GM23338 (cell line): ENCODE data around the gene FMN2. TPM values are rescaled to one million over a fixed set of nuclear protein-coding genes. Genes with fewer than 3 reads are reported as not detected.

ENCODE experiments used
- ATAC-seq: fragments of 200-7000 bp; cut with Tn5 transposase; 3 replicates; pipeline ENCODE4 v1.9.1; 2020
- DNase-seq: peaks from one replicate; pipeline ENCODE4 v3.0.0-alpha.2; 2015; ENCODE audit warnings: low spot score
- H2AFZ ChIP-seq: fragments of 200-600 bp; sonication (generic); 2 replicates; pipeline ENCODE4 v1.8.0; 2016; ENCODE audit warnings: antibody characterized with exemption, mild to moderate bottlenecking, moderate library complexity
- H3F3A ChIP-seq: fragments of 200-600 bp; sonication (generic); replicated peaks from 2 replicates; pipeline ENCODE4 v1.8.0; 2017; ENCODE audit warnings: antibody characterized with exemption, mixed run types, low read depth
- H3K27ac ChIP-seq: fragments of 200-600 bp; sonication (generic); 2 replicates; pipeline ENCODE4 v1.6.1; 2016; ENCODE audit warnings: low read depth
- H3K27me3 ChIP-seq: fragments of 200-600 bp; sonication (generic); 2 replicates; pipeline ENCODE4 v1.8.0; 2016; ENCODE audit warnings: mild to moderate bottlenecking, mixed run types, moderate library complexity; ENCODE audit not compliant: insufficient read depth
- H3K36me3 ChIP-seq: fragments of 200-600 bp; sonication (generic); 2 replicates; pipeline ENCODE4 v1.8.0; 2016; ENCODE audit warnings: mild to moderate bottlenecking; ENCODE audit not compliant: insufficient read depth
- H3K4me1 ChIP-seq: fragments of 200-600 bp; sonication (generic); 2 replicates; pipeline ENCODE4 v1.8.0; 2016; ENCODE audit warnings: mild to moderate bottlenecking, moderate library complexity; ENCODE audit not compliant: insufficient read depth
- H3K4me2 ChIP-seq: fragments of 200-600 bp; sonication (generic); 2 replicates; pipeline ENCODE4 v1.7.1; 2017; ENCODE audit warnings: mixed run types
- H3K4me3 ChIP-seq: fragments of 200-600 bp; sonication (generic); 2 replicates; pipeline ENCODE4 v1.6.1; 2016; ENCODE audit warnings: mixed run types
- H3K79me2 ChIP-seq: fragments of 200-600 bp; sonication (generic); replicated peaks from 2 replicates; pipeline ENCODE4 v1.8.0; 2017; ENCODE audit warnings: mild to moderate bottlenecking; ENCODE audit not compliant: insufficient read depth
- H3K9me2 ChIP-seq: fragments of 200-600 bp; sonication (generic); 2 replicates; pipeline ENCODE4 v1.8.0; 2017; ENCODE audit not compliant: insufficient read depth
- H4K20me1 ChIP-seq: fragments of 200-600 bp; sonication (generic); replicated peaks from 2 replicates; pipeline ENCODE4 v1.8.0; 2017; ENCODE audit warnings: mild to moderate bottlenecking; ENCODE audit not compliant: insufficient read depth
- H3K27ac Mint-ChIP-seq: 2 replicates; pipeline ENCODE4 v1.8.0; 2020; ENCODE audit warnings: inconsistent platforms, mild to moderate bottlenecking, moderate library complexity, mixed read lengths
- H3K27me3 Mint-ChIP-seq: 3 replicates; pipeline ENCODE4 v1.8.0; 2022; ENCODE audit warnings: low read depth, mild to moderate bottlenecking, moderate library complexity, mixed read lengths, inconsistent platforms; ENCODE audit not compliant: insufficient read depth, poor library complexity
- H3K36me3 Mint-ChIP-seq: 3 replicates; pipeline ENCODE4 v1.8.0; 2021; ENCODE audit warnings: low read depth, mild to moderate bottlenecking, inconsistent platforms, moderate library complexity, mixed read lengths
- H3K4me1 Mint-ChIP-seq: 3 replicates; pipeline ENCODE4 v1.8.0; 2020; ENCODE audit warnings: mild to moderate bottlenecking, inconsistent platforms, mixed read lengths
- H3K4me3 Mint-ChIP-seq: 3 replicates; pipeline ENCODE4 v1.8.0; 2021; ENCODE audit warnings: moderate library complexity, mild to moderate bottlenecking, inconsistent platforms, mixed read lengths
- H3K9me3 Mint-ChIP-seq: 3 replicates; pipeline ENCODE4 v1.8.0; 2020; ENCODE audit warnings: moderate library complexity, mild to moderate bottlenecking, inconsistent platforms, mixed read lengths
- CREB1 ChIP-seq: fragments of 250-450 bp; sonication (Bioruptor Pico); IDR thresholded peaks from 2 replicates; pipeline ENCODE4 v1.5.0; 2020; ENCODE audit warnings: low read depth, mild to moderate bottlenecking, moderate library complexity
- ETS1 ChIP-seq: IDR thresholded peaks from 2 replicates; pipeline ENCODE4 v1.6.1; 2016; ENCODE audit warnings: antibody characterized with exemption
- EZH2 ChIP-seq: fragments of 200-600 bp; sonication (generic); IDR thresholded peaks from one replicate; pipeline ENCODE4 v1.8.0; 2017; ENCODE audit warnings: antibody characterized with exemption, mild to moderate bottlenecking, low read depth; ENCODE audit not compliant: unreplicated experiment
- EZH2phosphoT487 ChIP-seq: fragments of 200-600 bp; sonication (generic); IDR thresholded peaks from one replicate; pipeline ENCODE4 v1.8.1; 2018; ENCODE audit warnings: antibody characterized with exemption; ENCODE audit not compliant: unreplicated experiment
- NANOG ChIP-seq: IDR thresholded peaks from 2 replicates; pipeline ENCODE4 v1.6.1; 2016; ENCODE audit warnings: antibody characterized with exemption, borderline replicate concordance
- REST ChIP-seq: IDR thresholded peaks from one replicate; pipeline ENCODE4 v1.6.1; 2018; ENCODE audit warnings: antibody characterized with exemption; ENCODE audit not compliant: unreplicated experiment
- STAT1 ChIP-seq: IDR thresholded peaks from one replicate; pipeline ENCODE4 v1.6.1; 2016; ENCODE audit warnings: antibody characterized with exemption; ENCODE audit not compliant: unreplicated experiment
- ZNF114 ChIP-seq: fragments of 250-450 bp; sonication (Bioruptor Pico); IDR thresholded peaks from 2 replicates; pipeline ENCODE4 v1.5.0; 2020; ENCODE audit warnings: mild to moderate bottlenecking, moderate library complexity
- ZNF462 ChIP-seq: fragments of 250-450 bp; sonication (Bioruptor Pico); IDR thresholded peaks from 2 replicates; pipeline ENCODE4 v1.5.0; 2020; ENCODE audit warnings: mild to moderate bottlenecking, moderate library complexity
- polyA plus RNA-seq: library from polyadenylated mRNA; unstranded; fragments of >200 nt; fragmentation: Nextera tagmentation; extraction: Ambion mirVana; gene quantifications from 2 replicates; pipeline ENCODE4 v1.2.1, GENCODE V29; 2016
- total RNA-seq: library from RNA; depleted of rRNA; stranded (reverse); fragments of >200 nt; shearing (Covaris generic); gene quantifications from 2 replicates; pipeline ENCODE4 v1.2.3, GENCODE V29; 2014

Gene FMN2
- total and polyA plus RNA-seq, 2 experiments from 2014 or later, result 1.5 to 2.5 TPM

- TF ChIP-seq REST (no peak), NANOG (no peak)
Observed at GRCh38 chr1:240230816-240231215, 139.1 kb downstream of the FMN2 start (continued).

- no peaks in the 10 kb centered on the region for H3K4me1 Mint-ChIP-seq
- no peaks in the 10 kb centered on the region for H3K9me3 Mint-ChIP-seq
- H3F3A ChIP-seq, result no peaks in the 10 kb centered on the region
- H3K27ac ChIP-seq, result no peak overlapping the region
- DNase-seq, result no peak
- H3K4me2 ChIP-seq, result no peak overlapping the region
- no peaks in the 10 kb centered on the region for H3K36me3 Mint-ChIP-seq
- no peak overlapping the region for H2AFZ ChIP-seq
- no peak overlapping the region for H3K4me3 ChIP-seq
- no peaks in the 10 kb centered on the region for H3K79me2 ChIP-seq
- H3K27me3 Mint-ChIP-seq, result peaks cover 2% of the 10 kb centered on the region
- no peaks in the 10 kb centered on the region for H3K4me1 ChIP-seq
- no peaks in the 10 kb centered on the region for H3K36me3 ChIP-seq
- H3K4me3 Mint-ChIP-seq, result no peak overlapping the region
- no peak for ATAC-seq
- peaks cover 7% of the 10 kb centered on the region for H3K9me2 ChIP-seq
- no peaks in the 10 kb centered on the region for H3K27me3 ChIP-seq
- no peaks in the 10 kb centered on the region for H4K20me1 ChIP-seq
- H3K27ac Mint-ChIP-seq, result no peak overlapping the region
- no peak for TF ChIP-seq CREB1 (CRISPR knock-in tag)
- TF ChIP-seq REST, result no peak
- no peak for TF ChIP-seq EZH2phosphoT487
- TF ChIP-seq STAT1, result no peak
- TF ChIP-seq EZH2, result no peak
- no peak for TF ChIP-seq ZNF114
- no peak for TF ChIP-seq ZNF462 (CRISPR knock-in tag)
- no peak for TF ChIP-seq ETS1
- no peak for TF ChIP-seq NANOG
Observed at GRCh38 chr1:240232530-240232929, 140.8 kb downstream of the FMN2 start.
